ENCODE measurements around the gene B3GALNT1. TPM values are rescaled to one million over a fixed set of nuclear protein-coding genes. Genes with fewer than 3 reads are reported as not detected.

B3GALNT1 gene
- total and polyA plus RNA-seq, 8 donors = 21.6 to 30.8 (median 27.0) TPM

DNA sequence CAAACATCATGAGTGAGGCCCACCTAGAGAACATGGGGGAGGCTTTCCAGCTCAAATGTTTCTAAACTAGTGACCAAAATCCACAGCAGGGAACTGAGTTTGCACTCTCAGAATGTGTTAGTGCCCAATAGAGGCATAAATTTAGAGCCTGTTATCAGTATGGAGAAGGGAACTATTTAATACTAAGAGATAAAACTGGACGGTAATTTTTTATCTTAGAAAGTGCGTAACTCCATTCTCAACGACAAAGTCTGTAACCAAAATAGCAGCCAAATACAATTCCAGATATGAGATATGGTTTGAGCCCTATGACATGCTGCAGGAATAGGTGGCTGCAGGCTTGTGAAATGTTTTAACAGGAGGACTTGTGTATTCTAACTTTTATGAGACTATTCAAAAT is 3.5 kb downstream of the B3GALNT1 start:
- H3K4me1 ChIP-seq = peaks cover 0 to 13% of the 10 kb centered on the region in 2 donors
- ATAC-seq (no peak), DNase-seq (no peak)
- no peak overlapping the region for H3K27ac ChIP-seq
- H3K27me3 ChIP-seq = peaks cover 0 to 12% of the 10 kb centered on the region in 2 donors
- H3K4me3 ChIP-seq = no peak overlapping the region
- no peaks in the 10 kb centered on the region for H3K36me3 ChIP-seq
- TF ChIP-seq, protein P1, sequence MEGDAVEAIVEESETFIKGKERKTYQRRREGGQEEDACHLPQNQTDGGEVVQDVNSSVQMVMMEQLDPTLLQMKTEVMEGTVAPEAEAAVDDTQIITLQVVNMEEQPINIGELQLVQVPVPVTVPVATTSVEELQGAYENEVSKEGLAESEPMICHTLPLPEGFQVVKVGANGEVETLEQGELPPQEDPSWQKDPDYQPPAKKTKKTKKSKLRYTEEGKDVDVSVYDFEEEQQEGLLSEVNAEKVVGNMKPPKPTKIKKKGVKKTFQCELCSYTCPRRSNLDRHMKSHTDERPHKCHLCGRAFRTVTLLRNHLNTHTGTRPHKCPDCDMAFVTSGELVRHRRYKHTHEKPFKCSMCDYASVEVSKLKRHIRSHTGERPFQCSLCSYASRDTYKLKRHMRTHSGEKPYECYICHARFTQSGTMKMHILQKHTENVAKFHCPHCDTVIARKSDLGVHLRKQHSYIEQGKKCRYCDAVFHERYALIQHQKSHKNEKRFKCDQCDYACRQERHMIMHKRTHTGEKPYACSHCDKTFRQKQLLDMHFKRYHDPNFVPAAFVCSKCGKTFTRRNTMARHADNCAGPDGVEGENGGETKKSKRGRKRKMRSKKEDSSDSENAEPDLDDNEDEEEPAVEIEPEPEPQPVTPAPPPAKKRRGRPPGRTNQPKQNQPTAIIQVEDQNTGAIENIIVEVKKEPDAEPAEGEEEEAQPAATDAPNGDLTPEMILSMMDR (IDR thresholded peaks at IDR 0.05) = no peak
- no peaks in the 10 kb centered on the region for H3K9me3 ChIP-seq
- intact Hi-C loops (cut with DNase I) = no loop called here

DNA sequence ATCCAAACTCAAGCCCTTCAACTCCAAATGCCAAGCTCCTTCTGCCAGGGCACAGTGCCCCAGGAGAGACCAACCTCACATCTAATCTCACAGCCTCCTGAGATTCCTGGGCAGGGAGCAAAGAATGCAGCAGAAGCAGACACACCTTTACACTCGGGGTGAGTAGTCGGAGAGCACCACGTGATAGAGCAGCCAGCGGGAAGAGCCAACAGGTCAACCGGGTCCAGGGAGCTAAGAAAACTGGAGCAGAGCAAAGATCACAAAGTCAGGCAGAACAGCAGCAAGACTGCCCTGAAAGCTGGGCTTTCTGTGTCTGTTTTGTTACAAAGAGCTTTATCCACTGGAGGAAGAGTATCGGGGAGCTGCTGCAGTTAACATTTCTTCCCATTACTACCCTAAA is 4.2 kb downstream of the B3GALNT1 start:
- Histone ChIP-seq H3K27ac (no peak overlapping the region), H3K4me1 (peaks cover 0 to 13% of the 10 kb centered on the region in 2 donors), H3K9me3 (no peaks in the 10 kb centered on the region), H3K27me3 (peaks cover 0 to 12% of the 10 kb centered on the region in 2 donors), H3K36me3 (no peaks in the 10 kb centered on the region), H3K4me3 (no peak overlapping the region)
- ATAC-seq (peak; percentile 73), DNase-seq (peak in 1 of 4 donors; percentile 60)
- TF ChIP-seq, protein P1 (IDR thresholded peaks at IDR 0.05) = no peak
- intact Hi-C loops (cut with DNase I) = no loop called here

DNA sequence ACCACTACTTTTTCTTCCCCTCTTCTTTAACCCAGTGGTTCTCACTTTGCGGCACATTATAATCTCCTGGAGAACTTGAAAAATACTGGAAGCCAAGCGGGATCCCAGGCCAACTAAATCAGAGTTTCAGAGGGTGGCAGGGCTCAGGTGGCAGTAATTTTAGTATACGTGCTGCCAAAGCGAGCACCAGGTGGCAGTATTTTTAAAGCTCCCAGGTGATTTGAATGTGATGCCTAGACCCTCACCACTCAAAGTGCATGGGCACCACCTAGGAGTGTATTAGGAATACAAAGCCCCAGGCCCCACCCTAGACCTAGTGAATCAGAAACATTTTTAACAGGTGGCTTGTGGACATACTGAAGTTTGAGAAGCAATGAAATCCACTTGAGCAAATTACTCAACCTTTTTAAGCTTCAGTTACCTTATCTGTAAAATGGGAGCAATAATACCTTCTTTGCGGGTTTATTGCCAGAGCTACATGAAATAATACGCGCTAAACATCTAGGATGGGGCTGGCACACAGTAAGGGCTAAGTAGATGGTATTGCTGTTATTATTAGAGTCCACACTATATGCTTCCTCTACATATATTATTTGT is 8.3 kb downstream of the B3GALNT1 start:
- ATAC-seq (peak; percentile 20), DNase-seq (no peak)
- Histone ChIP-seq H3K27ac (no peak overlapping the region), H3K9me3 (no peaks in the 10 kb centered on the region), H3K4me1 (no peaks in the 10 kb centered on the region), H3K4me3 (no peak overlapping the region), H3K27me3 (no peaks in the 10 kb centered on the region), H3K36me3 (no peaks in the 10 kb centered on the region)
- intact Hi-C loops (cut with DNase I) = no loop called here
- TF ChIP-seq, protein P1 (IDR thresholded peaks at IDR 0.05) = peak in 1 of 2 donors; percentile 12

DNA sequence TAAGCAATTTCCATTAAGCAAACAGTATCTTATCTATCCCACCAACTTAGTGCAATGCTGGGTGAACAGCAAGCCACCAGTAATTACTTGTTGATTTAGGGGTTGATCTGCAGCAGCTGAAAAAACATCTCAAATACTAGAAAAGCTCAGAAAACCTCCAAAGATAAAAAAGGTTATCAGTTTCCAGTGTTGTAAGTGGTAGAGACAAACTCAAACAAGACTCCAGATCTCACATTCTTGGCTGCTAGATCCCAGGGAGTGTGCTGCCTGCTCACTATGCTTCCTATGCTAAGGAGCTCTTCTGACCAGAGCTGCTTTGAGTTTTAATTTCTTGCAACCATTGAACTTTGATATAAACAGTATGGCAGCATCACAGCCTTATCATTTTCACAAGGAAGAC is 11.3 kb downstream of the B3GALNT1 start:
- ATAC-seq = no peak
- no peaks in the 10 kb centered on the region for H3K36me3 ChIP-seq
- H3K27me3 ChIP-seq = no peaks in the 10 kb centered on the region
- DNase-seq = no peak
- no peak overlapping the region for H3K27ac ChIP-seq
- no peak overlapping the region for H3K4me3 ChIP-seq
- intact Hi-C loops (cut with DNase I) = no loop called here
- no peaks in the 10 kb centered on the region for H3K4me1 ChIP-seq
- H3K9me3 ChIP-seq = no peaks in the 10 kb centered on the region
- TF ChIP-seq, protein P1 (IDR thresholded peaks at IDR 0.05) = no peak

DNA sequence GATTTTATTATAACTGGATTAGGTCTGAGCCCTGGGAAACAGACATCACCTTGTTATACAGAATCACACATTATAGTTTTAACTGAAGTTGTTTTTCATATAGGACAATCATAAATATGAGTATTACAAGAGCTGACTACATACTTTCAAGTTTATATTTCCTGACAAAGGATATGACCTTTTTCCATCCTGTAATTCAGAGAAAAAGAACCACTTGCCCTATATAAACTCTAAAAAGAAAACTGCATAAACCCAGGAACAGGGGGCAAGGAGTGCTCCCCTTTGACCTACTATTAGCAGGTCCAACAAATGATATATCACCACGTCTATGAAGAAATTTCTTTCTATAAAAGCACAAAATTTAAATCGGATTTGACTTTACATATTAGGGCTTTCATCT is 20.9 kb downstream of the B3GALNT1 start:
- peaks cover 0 to 13% of the 10 kb centered on the region in 2 donors for H3K36me3 ChIP-seq
- ATAC-seq = no peak
- no peaks in the 10 kb centered on the region for H3K27me3 ChIP-seq
- DNase-seq = no peak
- TF ChIP-seq, protein P1 (IDR thresholded peaks at IDR 0.05) = no peak
- no peak overlapping the region for H3K4me3 ChIP-seq
- H3K27ac ChIP-seq = no peak overlapping the region
- no peaks in the 10 kb centered on the region for H3K9me3 ChIP-seq
- intact Hi-C loops (cut with DNase I) = no loop called here
- peaks cover 8 to 14% of the 10 kb centered on the region in 2 donors for H3K4me1 ChIP-seq

Data from left lung (tissue), 10 donors.